Neural progenitor cell (in vitro differentiated cells): ENCODE data around the gene KCTD19.

ENCODE experiments used
- EZH2 ChIP-seq: fragments of 200-600 bp; sonication (generic); IDR thresholded peaks from 2 replicates; pipeline ENCODE4 v1.6.1; 2017; ENCODE audit warnings: antibody characterized with exemption, mild to moderate bottlenecking, moderate library complexity
- EZH2phosphoT487 ChIP-seq: fragments of 200-600 bp; sonication (generic); IDR thresholded peaks from 2 replicates; pipeline ENCODE4 v1.6.1; 2017; ENCODE audit warnings: antibody characterized with exemption
- TF ChIP-seq, protein P1 (sequence below): fragments of 200-600 bp; sonication (generic); IDR thresholded peaks from 2 replicates; pipeline ENCODE4 v1.5.1; 2017; ENCODE audit warnings: antibody characterized with exemption, mild to moderate bottlenecking

DNA sequence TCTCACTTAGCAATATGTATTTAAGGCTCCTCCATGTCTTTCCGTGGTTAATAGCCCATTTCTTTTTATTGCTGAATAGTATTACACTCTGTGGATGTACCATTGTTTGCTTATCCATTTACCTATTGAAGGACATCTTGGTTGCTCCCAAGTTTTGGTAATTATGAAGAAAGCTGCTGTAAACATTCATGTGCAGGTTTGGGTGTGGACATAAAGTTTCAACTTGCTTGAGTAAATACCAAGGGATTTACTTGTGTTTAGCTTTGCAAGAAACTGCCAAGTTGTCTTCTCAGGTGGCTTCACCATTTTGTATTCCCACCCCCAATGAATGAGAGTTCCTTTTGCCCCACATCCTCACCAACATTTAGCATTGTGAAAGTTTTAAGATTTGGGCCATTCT lies 9.6 kb upstream of the KCTD19 start:
- TF ChIP-seq, protein P1, sequence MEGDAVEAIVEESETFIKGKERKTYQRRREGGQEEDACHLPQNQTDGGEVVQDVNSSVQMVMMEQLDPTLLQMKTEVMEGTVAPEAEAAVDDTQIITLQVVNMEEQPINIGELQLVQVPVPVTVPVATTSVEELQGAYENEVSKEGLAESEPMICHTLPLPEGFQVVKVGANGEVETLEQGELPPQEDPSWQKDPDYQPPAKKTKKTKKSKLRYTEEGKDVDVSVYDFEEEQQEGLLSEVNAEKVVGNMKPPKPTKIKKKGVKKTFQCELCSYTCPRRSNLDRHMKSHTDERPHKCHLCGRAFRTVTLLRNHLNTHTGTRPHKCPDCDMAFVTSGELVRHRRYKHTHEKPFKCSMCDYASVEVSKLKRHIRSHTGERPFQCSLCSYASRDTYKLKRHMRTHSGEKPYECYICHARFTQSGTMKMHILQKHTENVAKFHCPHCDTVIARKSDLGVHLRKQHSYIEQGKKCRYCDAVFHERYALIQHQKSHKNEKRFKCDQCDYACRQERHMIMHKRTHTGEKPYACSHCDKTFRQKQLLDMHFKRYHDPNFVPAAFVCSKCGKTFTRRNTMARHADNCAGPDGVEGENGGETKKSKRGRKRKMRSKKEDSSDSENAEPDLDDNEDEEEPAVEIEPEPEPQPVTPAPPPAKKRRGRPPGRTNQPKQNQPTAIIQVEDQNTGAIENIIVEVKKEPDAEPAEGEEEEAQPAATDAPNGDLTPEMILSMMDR, result no peak
- TF ChIP-seq EZH2, result no peak
- TF ChIP-seq EZH2phosphoT487, result no peak
